BJ (cell line): ENCODE data around the gene SLC35F1. TPM values are rescaled to one million over a fixed set of nuclear protein-coding genes. Genes with fewer than 3 reads are reported as not detected.
"Not testable (repeated sequence)": the region's sequence is repeated elsewhere in the genome, so short reads cannot be mapped to it uniquely, and the experiment has no call there.

Experiments
- CTCF ChIA-PET: fragments of 350-600 bp; formaldehyde crosslinking; extraction: SDS; loops from one replicate; lab custom pipeline; 2021; ENCODE audit warnings: antibody characterized with exemption, inconsistent platforms; lab: Yijun Ruan, JAX
- POLR2A ChIA-PET: fragments of 300-600 bp; sonication (Branson Sonifier 250); formaldehyde crosslinking; extraction: SDS; loops from one replicate; lab custom pipeline; 2021; ENCODE audit warnings: antibody characterized with exemption; lab: Charles Lee
- DNase-seq: peaks from one replicate; pipeline ENCODE4 v3.0.0-alpha.2; 2011; ENCODE audit warnings: low read depth
- H3K27me3 ChIP-seq: 2 replicates; pipeline ENCODE4 v1.6.0; 2011; ENCODE audit warnings: low read length; ENCODE audit not compliant: control insufficient read depth, insufficient read depth
- H3K36me3 ChIP-seq: 2 replicates; pipeline ENCODE4 v1.5.1; 2011; ENCODE audit warnings: low read length; ENCODE audit not compliant: control insufficient read depth, insufficient read depth
- H3K4me3 ChIP-seq: 2 replicates; pipeline ENCODE4 v1.5.1; 2011; ENCODE audit warnings: low read depth, mild to moderate bottlenecking, control low read depth, low read length
- polyA plus RNA-seq: library from polyadenylated mRNA; depleted of rRNA; stranded (reverse); fragments of >200 nt; gene quantifications from 2 replicates; pipeline ENCODE4 v1.2.3, GENCODE V29; 2011
- TF ChIP-seq, protein P1 (sequence below): IDR thresholded peaks from 2 replicates; pipeline ENCODE4 v1.5.1; 2011; ENCODE audit warnings: low read depth, mild to moderate bottlenecking, control low read depth, inconsistent platforms, low read length, moderate library complexity; ENCODE audit not compliant: insufficient read depth

The SLC35F1 gene
- polyA plus RNA-seq, 1 experiment = not detected

DNA sequence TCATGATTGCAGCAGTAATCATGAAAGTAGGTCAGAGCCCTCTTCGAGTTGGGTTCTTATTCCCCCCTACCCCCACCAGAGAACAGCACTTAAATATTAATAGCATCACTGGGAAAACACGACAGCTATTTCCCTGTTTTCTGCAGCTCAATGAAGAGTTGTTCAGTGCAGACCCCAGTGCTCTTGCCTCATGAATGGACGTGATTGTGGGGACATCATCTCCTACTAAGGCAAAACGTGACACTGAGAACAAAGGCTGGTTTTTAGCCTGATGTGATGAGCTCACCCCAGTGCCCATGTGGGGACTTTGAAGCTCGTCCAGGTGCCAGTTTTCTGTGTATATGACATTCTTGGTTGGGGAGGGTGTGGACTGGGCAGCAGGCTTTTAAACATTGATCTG is 105.9 kb downstream of the SLC35F1 start:
- H3K36me3 ChIP-seq = no peaks in the 10 kb centered on the region
- ChIA-PET CTCF (no interaction called here), POLR2A (no interaction called here)
- no peak overlapping the region for H3K4me3 ChIP-seq
- no peaks in the 10 kb centered on the region for H3K27me3 ChIP-seq
- DNase-seq = no peak
- TF ChIP-seq, protein P1, sequence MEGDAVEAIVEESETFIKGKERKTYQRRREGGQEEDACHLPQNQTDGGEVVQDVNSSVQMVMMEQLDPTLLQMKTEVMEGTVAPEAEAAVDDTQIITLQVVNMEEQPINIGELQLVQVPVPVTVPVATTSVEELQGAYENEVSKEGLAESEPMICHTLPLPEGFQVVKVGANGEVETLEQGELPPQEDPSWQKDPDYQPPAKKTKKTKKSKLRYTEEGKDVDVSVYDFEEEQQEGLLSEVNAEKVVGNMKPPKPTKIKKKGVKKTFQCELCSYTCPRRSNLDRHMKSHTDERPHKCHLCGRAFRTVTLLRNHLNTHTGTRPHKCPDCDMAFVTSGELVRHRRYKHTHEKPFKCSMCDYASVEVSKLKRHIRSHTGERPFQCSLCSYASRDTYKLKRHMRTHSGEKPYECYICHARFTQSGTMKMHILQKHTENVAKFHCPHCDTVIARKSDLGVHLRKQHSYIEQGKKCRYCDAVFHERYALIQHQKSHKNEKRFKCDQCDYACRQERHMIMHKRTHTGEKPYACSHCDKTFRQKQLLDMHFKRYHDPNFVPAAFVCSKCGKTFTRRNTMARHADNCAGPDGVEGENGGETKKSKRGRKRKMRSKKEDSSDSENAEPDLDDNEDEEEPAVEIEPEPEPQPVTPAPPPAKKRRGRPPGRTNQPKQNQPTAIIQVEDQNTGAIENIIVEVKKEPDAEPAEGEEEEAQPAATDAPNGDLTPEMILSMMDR = no peak

DNA sequence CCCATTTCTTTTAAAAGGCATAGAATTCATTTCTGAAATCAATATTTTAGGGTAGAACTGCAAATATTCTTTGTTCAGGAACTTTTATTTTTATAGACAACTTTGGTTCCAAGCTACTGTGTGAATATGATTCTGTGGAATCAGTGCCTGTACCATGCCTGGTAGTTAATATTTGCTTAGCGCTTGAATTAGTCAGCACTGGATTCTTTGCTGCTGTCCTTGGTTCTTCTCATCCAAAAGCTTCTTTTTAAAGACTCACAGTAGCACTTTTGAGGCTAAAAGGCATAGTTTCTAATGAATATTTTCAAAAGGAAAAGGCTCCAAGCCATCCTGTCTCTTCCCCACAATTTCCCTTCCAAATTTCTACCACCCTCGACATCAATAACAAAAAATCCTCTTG is 109.5 kb downstream of the SLC35F1 start:
- CTCF ChIA-PET = no interaction called here
- Histone ChIP-seq H3K27me3 (no peaks in the 10 kb centered on the region), H3K4me3 (no peak overlapping the region), H3K36me3 (no peaks in the 10 kb centered on the region)
- POLR2A ChIA-PET = no interaction called here
- DNase-seq = no peak
- TF ChIP-seq, protein P1 = no peak

- no peak for DNase-seq
- TF ChIP-seq, protein P1 = no peak
- no peaks in the 10 kb centered on the region for H3K27me3 ChIP-seq
- H3K36me3 ChIP-seq = no peaks in the 10 kb centered on the region
- ChIA-PET POLR2A (no interaction called here), CTCF (no interaction called here)
- H3K4me3 ChIP-seq = no peak overlapping the region
These were observed 110.3 kb downstream of the SLC35F1 start for GRCh38 chr6:118017301-118017848.

DNA sequence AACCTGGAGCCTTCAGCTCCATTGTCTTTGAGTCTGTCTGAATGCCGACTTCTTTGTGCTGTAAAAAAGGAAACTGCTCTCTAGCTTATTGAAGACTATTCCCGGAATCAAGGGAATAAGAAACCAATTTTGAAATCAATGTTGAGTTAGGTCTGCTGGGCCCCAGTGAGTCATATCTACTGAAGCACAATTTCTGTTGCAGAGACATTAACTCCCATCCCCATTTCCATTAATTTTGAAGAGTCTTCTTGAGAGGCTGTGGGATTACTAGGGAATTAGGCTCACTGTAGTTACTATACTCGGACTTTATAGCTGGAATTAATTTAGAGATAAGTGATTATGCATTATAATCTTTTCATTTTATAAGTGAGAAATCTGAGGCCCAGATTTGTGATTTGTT is 116.7 kb downstream of the SLC35F1 start:
- ChIA-PET POLR2A (no interaction called here), CTCF (no interaction called here)
- H3K27me3 ChIP-seq = no peaks in the 10 kb centered on the region
- TF ChIP-seq, protein P1 = no peak
- no peaks in the 10 kb centered on the region for H3K36me3 ChIP-seq
- DNase-seq = no peak
- H3K4me3 ChIP-seq = no peak overlapping the region

DNA sequence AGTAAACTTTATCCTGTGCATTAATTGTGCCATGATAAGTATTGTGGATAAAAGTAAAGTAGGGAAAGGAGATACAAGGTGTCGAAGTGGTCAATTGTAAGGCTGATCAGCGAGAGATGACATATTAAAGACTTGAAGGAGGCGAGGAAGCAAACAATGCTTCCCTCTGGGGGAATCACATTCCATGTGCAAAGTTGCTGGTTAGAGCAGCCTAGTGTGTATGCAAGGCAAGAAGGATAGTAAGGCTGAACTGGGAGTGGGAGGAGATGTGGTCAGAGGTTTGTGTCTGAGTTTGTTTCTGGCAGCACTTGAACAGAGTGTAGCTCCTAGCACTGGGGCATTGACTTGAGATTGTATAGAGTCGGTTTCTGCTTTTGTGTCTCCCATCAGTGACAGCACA is 122.9 kb downstream of the SLC35F1 start:
- no peak overlapping the region for H3K4me3 ChIP-seq
- no peaks in the 10 kb centered on the region for H3K27me3 ChIP-seq
- TF ChIP-seq, protein P1 = no peak
- ChIA-PET POLR2A (no interaction called here), CTCF (no interaction called here)
- no peak for DNase-seq
- no peaks in the 10 kb centered on the region for H3K36me3 ChIP-seq

DNA sequence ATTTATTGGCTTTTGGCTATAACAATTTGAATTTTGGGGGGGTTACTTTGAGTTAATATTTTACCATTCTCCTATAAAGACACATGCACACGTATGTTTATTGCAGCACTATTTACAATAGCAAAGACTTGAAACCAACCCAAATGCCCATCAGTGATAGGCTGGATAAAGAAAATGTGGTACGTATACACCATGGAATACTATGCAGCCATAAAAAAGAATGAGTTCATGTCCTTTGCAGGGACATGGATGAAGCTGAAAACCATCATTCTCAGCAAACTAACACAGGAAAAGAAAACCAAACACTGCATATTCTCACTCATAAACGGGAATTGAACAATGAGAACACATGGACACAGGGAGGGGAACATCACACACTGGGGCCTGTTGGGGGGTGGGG is 130.4 kb downstream of the SLC35F1 start:
- H3K36me3 ChIP-seq, POLR2A ChIA-PET, CTCF ChIA-PET: not testable (repeated sequence)

More for the DNA sequence above, 130.4 kb downstream of the SLC35F1 start:
- not testable (repeated sequence) for H3K27me3 ChIP-seq, DNase-seq, H3K4me3 ChIP-seq
